ENCODE results near the gene CFAP298. TPM values are rescaled to one million over a fixed set of nuclear protein-coding genes. Genes with fewer than 3 reads are reported as not detected.

Gene CFAP298
- total and polyA plus RNA-seq, 2 donors (not counting 1 experiment from before 2014, with no cell fraction given): 22.0 to 29.2 TPM

GRCh38 chr21:32605469-32605868, 6.7 kb downstream of the CFAP298 start:
- TF ChIP-seq, protein P1, sequence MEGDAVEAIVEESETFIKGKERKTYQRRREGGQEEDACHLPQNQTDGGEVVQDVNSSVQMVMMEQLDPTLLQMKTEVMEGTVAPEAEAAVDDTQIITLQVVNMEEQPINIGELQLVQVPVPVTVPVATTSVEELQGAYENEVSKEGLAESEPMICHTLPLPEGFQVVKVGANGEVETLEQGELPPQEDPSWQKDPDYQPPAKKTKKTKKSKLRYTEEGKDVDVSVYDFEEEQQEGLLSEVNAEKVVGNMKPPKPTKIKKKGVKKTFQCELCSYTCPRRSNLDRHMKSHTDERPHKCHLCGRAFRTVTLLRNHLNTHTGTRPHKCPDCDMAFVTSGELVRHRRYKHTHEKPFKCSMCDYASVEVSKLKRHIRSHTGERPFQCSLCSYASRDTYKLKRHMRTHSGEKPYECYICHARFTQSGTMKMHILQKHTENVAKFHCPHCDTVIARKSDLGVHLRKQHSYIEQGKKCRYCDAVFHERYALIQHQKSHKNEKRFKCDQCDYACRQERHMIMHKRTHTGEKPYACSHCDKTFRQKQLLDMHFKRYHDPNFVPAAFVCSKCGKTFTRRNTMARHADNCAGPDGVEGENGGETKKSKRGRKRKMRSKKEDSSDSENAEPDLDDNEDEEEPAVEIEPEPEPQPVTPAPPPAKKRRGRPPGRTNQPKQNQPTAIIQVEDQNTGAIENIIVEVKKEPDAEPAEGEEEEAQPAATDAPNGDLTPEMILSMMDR (IDR thresholded peaks at IDR 0.05): no peak
- TF ChIP-seq EZH2 (IDR thresholded peaks at IDR 0.05; ENCODE audit: borderline replicate concordance, insufficient read depth, low read depth, low read length, poor library complexity, severe bottlenecking): no peak
- intact Hi-C loops (cut with micrococcal nuclease): no loop called here
- DNase-seq: no peak
- CTCF ChIA-PET: no interaction called here
- WGBS (ENCODE audit: insufficient coverage): 93% methylated on average over 6 of the region's 8 CpGs
- Histone ChIP-seq H3K4me3 (ENCODE audit: control extremely low read depth in 1 of 5, extremely low read depth in 1 of 5, insufficient read depth in 1 of 5, low read depth in 2 of 5, low read length in 4 of 5) (no peak overlapping the region), H3K36me3 (replicated peaks in 1 of 2; ENCODE audit: control extremely low read depth in 1 of 2, control insufficient read depth in 1 of 2, extremely low read depth in 1 of 2, insufficient read depth in 2 of 2, low read length in 1 of 2) (peaks cover 11 to 64% of the 10 kb centered on the region in 2 experiments), H2AFZ (ENCODE audit: insufficient read depth, low read depth, low read length, poor library complexity, severe bottlenecking) (no peak overlapping the region), H4K20me1 (ENCODE audit: control insufficient read depth, insufficient read depth, low read length, poor library complexity, severe bottlenecking) (no peaks in the 10 kb centered on the region), H3K9ac (ENCODE audit: low read length) (no peak overlapping the region), H3K79me2 (ENCODE audit: control insufficient read depth, insufficient read depth, low read length) (peaks cover 35% of the 10 kb centered on the region), H3K4me1 (ENCODE audit: control insufficient read depth in 2 of 2, insufficient read depth in 2 of 2, low read length in 2 of 2) (peaks cover 0 to 3% of the 10 kb centered on the region in 2 donors), H3K4me2 (replicated peaks; ENCODE audit: low read depth, low read length, poor library complexity, severe bottlenecking) (no peak overlapping the region), H3K9me3 (ENCODE audit: control extremely low read depth in 1 of 3, control insufficient read depth in 2 of 3, insufficient read depth in 1 of 3, low read length in 2 of 3) (no peaks in the 10 kb centered on the region), H3K27ac (ENCODE audit: low read length in 2 of 2) (no peak overlapping the region), H3K27me3 (replicated peaks in 1 of 4; ENCODE audit: control extremely low read depth in 1 of 4, control insufficient read depth in 3 of 4, insufficient read depth in 4 of 4, low read length in 3 of 4) (no peaks in the 10 kb centered on the region)
- Mint-ChIP-seq H3K27me3 (no peaks in the 10 kb centered on the region), H3K9me3 (ENCODE audit: insufficient read depth) (no peaks in the 10 kb centered on the region), H3K27ac (no peak overlapping the region), H3K4me3 (no peak overlapping the region), H3K4me1 (peaks cover 1% of the 10 kb centered on the region)
- POLR2A ChIA-PET: no interaction called here
- no peak for ATAC-seq (ENCODE audit: low read depth)

GRCh38 chr21:32604464-32604863, 7.7 kb downstream of the CFAP298 start:
- peaks cover 4% of the 10 kb centered on the region for H3K4me1 Mint-ChIP-seq
- H3K4me3 Mint-ChIP-seq: no peak overlapping the region
- no peak overlapping the region for H3K4me2 ChIP-seq (replicated peaks; ENCODE audit: low read depth, low read length, poor library complexity, severe bottlenecking)
- CTCF ChIA-PET: interaction anchor here (1.2 kb wide), 1 partner anchor 22 kb away, joined by 3 read pairs; no protein-coding TSS in a partner anchor
- no peaks in the 10 kb centered on the region for H3K27me3 Mint-ChIP-seq
- H3K9me3 ChIP-seq (ENCODE audit: control extremely low read depth in 1 of 3, control insufficient read depth in 2 of 3, insufficient read depth in 1 of 3, low read length in 2 of 3): no peaks in the 10 kb centered on the region
- 98% methylated on average over 8 of the region's 8 CpGs for WGBS (ENCODE audit: insufficient coverage)
- no peak overlapping the region for H3K9ac ChIP-seq (ENCODE audit: low read length)
- H3K27ac ChIP-seq (ENCODE audit: low read length in 2 of 2): no peak overlapping the region
- H3K4me3 ChIP-seq (ENCODE audit: control extremely low read depth in 1 of 5, extremely low read depth in 1 of 5, insufficient read depth in 1 of 5, low read depth in 2 of 5, low read length in 4 of 5): no peak overlapping the region
- ATAC-seq (ENCODE audit: low read depth) (no peak), DNase-seq (no peak)
- H3K27ac Mint-ChIP-seq: no peak overlapping the region
- intact Hi-C loops (cut with micrococcal nuclease): loop anchor here (5.0 kb wide), 1 partner anchor 737 kb away; no protein-coding TSS in a partner anchor
- H3K4me1 ChIP-seq (ENCODE audit: control insufficient read depth in 2 of 2, insufficient read depth in 2 of 2, low read length in 2 of 2): no peaks in the 10 kb centered on the region
- peaks cover 6% of the 10 kb centered on the region for H4K20me1 ChIP-seq (ENCODE audit: control insufficient read depth, insufficient read depth, low read length, poor library complexity, severe bottlenecking)
- H3K27me3 ChIP-seq (replicated peaks in 1 of 4; ENCODE audit: control extremely low read depth in 1 of 4, control insufficient read depth in 3 of 4, insufficient read depth in 4 of 4, low read length in 3 of 4): no peaks in the 10 kb centered on the region
- TF ChIP-seq, protein P1 (IDR thresholded peaks at IDR 0.05): no peak
- no peak for TF ChIP-seq EZH2 (IDR thresholded peaks at IDR 0.05; ENCODE audit: borderline replicate concordance, insufficient read depth, low read depth, low read length, poor library complexity, severe bottlenecking)
- no peak overlapping the region for H2AFZ ChIP-seq (ENCODE audit: insufficient read depth, low read depth, low read length, poor library complexity, severe bottlenecking)
- no peaks in the 10 kb centered on the region for H3K9me3 Mint-ChIP-seq (ENCODE audit: insufficient read depth)
- POLR2A ChIA-PET: no interaction called here
- H3K79me2 ChIP-seq (ENCODE audit: control insufficient read depth, insufficient read depth, low read length): peaks cover 26% of the 10 kb centered on the region
- peaks cover 11 to 68% of the 10 kb centered on the region in 2 experiments for H3K36me3 ChIP-seq (replicated peaks in 1 of 2; ENCODE audit: control extremely low read depth in 1 of 2, control insufficient read depth in 1 of 2, extremely low read depth in 1 of 2, insufficient read depth in 2 of 2, low read length in 1 of 2)

Data from B cell (primary cell).